CD14-positive monocyte (primary cell): Measurements from ENCODE around the gene TEDC1. TPM values are rescaled to one million over a fixed set of nuclear protein-coding genes. Genes with fewer than 3 reads are reported as not detected.

Source experiments
- DNase-seq, 3 donors: peaks; one replicate each; pipeline ENCODE4 v3.0.0-alpha.2; 2011 to 2022
- H2AFZ ChIP-seq: 2 replicates; pipeline ENCODE4 v1.6.0; 2012; ENCODE audit warnings: mild to moderate bottlenecking, low read depth, low read length, inconsistent platforms; ENCODE audit not compliant: insufficient read depth, poor library complexity, severe bottlenecking
- H3K27ac ChIP-seq, 2 donors: 1 replicate in 1 of 2; 2 replicates in 1 of 2; pipeline ENCODE4 v1.5.1; 2012 to 2013; ENCODE audit warnings: low read length in 2 of 2, control low read depth in 1 of 2, inconsistent platforms in 1 of 2, low read depth in 1 of 2, mild to moderate bottlenecking in 1 of 2
- H3K27me3 ChIP-seq, 2 donors: one replicate each; pipeline versions ENCODE4 v1.6.0 to v1.6.1; 2011 to 2013; ENCODE audit warnings: low read length in 2 of 2; ENCODE audit not compliant: control insufficient read depth in 2 of 2, insufficient read depth in 2 of 2
- H3K36me3 ChIP-seq, 2 donors: replicated peaks in 1 of 2; 1 replicate in 1 of 2; 2 replicates in 1 of 2; pipeline versions ENCODE4 v1.5.1 to v1.6.1; 2012 to 2013; ENCODE audit warnings: low read length in 2 of 2, control low read depth in 1 of 2, inconsistent platforms in 1 of 2, mild to moderate bottlenecking in 1 of 2; ENCODE audit not compliant: insufficient read depth in 2 of 2, control insufficient read depth in 1 of 2
- H3K4me1 ChIP-seq, 2 donors: 1 replicate in 1 of 2; 2 replicates in 1 of 2; pipeline versions ENCODE4 v1.5.1 to v1.6.1; 2012 to 2013; ENCODE audit warnings: low read length in 2 of 2, control low read depth in 1 of 2, inconsistent platforms in 1 of 2, mild to moderate bottlenecking in 1 of 2, moderate library complexity in 1 of 2; ENCODE audit not compliant: insufficient read depth in 2 of 2, control insufficient read depth in 1 of 2
- H3K4me2 ChIP-seq: replicated peaks from 2 replicates; pipeline ENCODE3; 2012; ENCODE audit warnings: low read length, moderate library complexity, mild to moderate bottlenecking; ENCODE audit not compliant: poor library complexity, severe bottlenecking; ENCODE audit errors: extremely low read depth
- H3K4me3 ChIP-seq, 3 experiments: fragments of 200-600 bp in 1 of 3; sonication (generic) in 1 of 3; replicated peaks in 1 of 3; 1 replicate in 2 of 3; 2 replicates in 1 of 3; pipeline ENCODE4 v1.5.1; 2011 to 2013; ENCODE audit warnings: low read length in 3 of 3, mild to moderate bottlenecking in 3 of 3, control low read depth in 2 of 3, low read depth in 2 of 3, inconsistent platforms in 1 of 3, moderate library complexity in 1 of 3
- H3K79me2 ChIP-seq: 2 replicates; pipeline ENCODE4 v1.6.0; 2012; ENCODE audit warnings: mild to moderate bottlenecking, control low read depth, inconsistent platforms, low read length, moderate library complexity; ENCODE audit not compliant: insufficient read depth
- H3K9ac ChIP-seq: 2 replicates; pipeline ENCODE4 v1.6.0; 2017; ENCODE audit warnings: low read length, mild to moderate bottlenecking; ENCODE audit not compliant: insufficient read depth, poor library complexity, severe bottlenecking
- H3K9me3 ChIP-seq, 2 donors: replicated peaks in 1 of 2; 1 replicate in 1 of 2; 2 replicates in 1 of 2; pipeline versions ENCODE4 v1.5.1 to v1.6.1; 2012 to 2013; ENCODE audit warnings: low read length in 2 of 2, control low read depth in 1 of 2; ENCODE audit not compliant: control insufficient read depth in 1 of 2, insufficient read depth in 1 of 2
- H4K20me1 ChIP-seq: 2 replicates; pipeline ENCODE4 v1.6.0; 2012; ENCODE audit warnings: mild to moderate bottlenecking, low read length, control low read depth, moderate library complexity; ENCODE audit not compliant: insufficient read depth
- H3K27ac Mint-ChIP-seq, 7 donors: one replicate each; pipeline ENCODE4 v1.8.0; 2020; ENCODE audit warnings: mild to moderate bottlenecking in 7 of 7, mixed read lengths in 7 of 7, moderate library complexity in 6 of 7, inconsistent platforms in 2 of 7
- H3K27me3 Mint-ChIP-seq, 3 donors: one replicate each; pipeline ENCODE4 v1.8.0; 2021 to 2022; ENCODE audit warnings: low read depth in 3 of 3, mild to moderate bottlenecking in 3 of 3, mixed read lengths in 3 of 3, moderate library complexity in 3 of 3, inconsistent platforms in 1 of 3
- H3K36me3 Mint-ChIP-seq, 2 donors: one replicate each; pipeline ENCODE4 v1.8.0; 2020; ENCODE audit warnings: mixed read lengths in 2 of 2, inconsistent platforms in 1 of 2, mild to moderate bottlenecking in 1 of 2
- H3K4me1 Mint-ChIP-seq: one replicate; pipeline ENCODE4 v1.8.0; 2020; ENCODE audit warnings: mild to moderate bottlenecking, mixed read lengths
- H3K4me3 Mint-ChIP-seq, 2 donors: one replicate each; pipeline ENCODE4 v1.8.0; 2020; ENCODE audit warnings: mild to moderate bottlenecking in 2 of 2, mixed read lengths in 2 of 2, moderate library complexity in 1 of 2
- H3K9me3 Mint-ChIP-seq, 7 donors: one replicate each; pipeline ENCODE4 v1.8.0; 2020 to 2022; ENCODE audit warnings: mixed read lengths in 7 of 7, mild to moderate bottlenecking in 6 of 7, moderate library complexity in 6 of 7, inconsistent platforms in 2 of 7
- CTCF ChIP-seq: fragments of 200-600 bp; IDR thresholded peaks from one replicate; pipeline ENCODE4 v1.8.0; 2022; ENCODE audit warnings: antibody characterized with exemption, mild to moderate bottlenecking
- WGBS: methylation state at CpG from one replicate; pipeline ENCODE4 v1.1.5; 2013; ENCODE audit warnings: missing lambda C conversion rate; ENCODE audit not compliant: insufficient coverage; 5-methylcytosine and 5-hydroxymethylcytosine counted together
- intact Hi-C, 2 donors: fragments of 100-400 bp; cut with micrococcal nuclease; formaldehyde crosslinking; loops; one replicate each; pipeline versions ENCODE4 v1.15.0 to v1.15.1; 2023
- polyA plus RNA-seq, 3 donors: library from polyadenylated mRNA; depleted of rRNA in 1 of 3; unstranded in 2 of 3; stranded (reverse) in 1 of 3; fragments of 300-500 nt in 2 of 3; fragments of >200 nt in 1 of 3; fragmentation: Illumina TruSeq in 2 of 3; gene quantifications; 1 replicate in 2 of 3; 2 replicates in 1 of 3; pipeline ENCODE4 v1.2.3, GENCODE V29; 2012 to 2021

Gene TEDC1
- polyA plus RNA-seq, 3 donors, result 7.8 to 23.4 (median 9.0) TPM

- Histone ChIP-seq H3K9me3 (no peaks in the 10 kb centered on the region), H3K4me3 (peak within 1 kb of the TSS; percentile 58 to 89 (median 72)), H3K9ac (peak within 1 kb of the TSS; percentile 95), H3K27ac (peak within 1 kb of the TSS; percentile 79 to 94), H2AFZ (peak within 1 kb of the TSS; percentile 50), H3K79me2 (no peaks in the 10 kb centered on the region), H3K36me3 (peaks cover 0 to 3% of the 10 kb centered on the region in 2 donors), H3K4me2 (peak within 1 kb of the TSS; percentile 82), H3K4me1 (peaks cover 69 to 81% of the 10 kb centered on the region in 2 donors), H4K20me1 (peaks cover 13% of the 10 kb centered on the region), H3K27me3 (peaks cover 2 to 39% of the 10 kb centered on the region in 2 donors)
- WGBS, result 8% methylated on average over 55 of the region's 56 CpGs
- H3K4me3 Mint-ChIP-seq, result peak within 1 kb of the TSS; percentile 80 to 87
- DNase-seq, result peak in 2 of 3 donors; percentile 14 to 53
- peaks cover 55% of the 10 kb centered on the region for H3K4me1 Mint-ChIP-seq
- intact Hi-C loops, result loop anchor here in 1 of 2 donors (10.0 kb wide), 1 partner anchor 422 kb away; the partner anchor contains the start of gene GPR132
- peak; percentile 6 for TF ChIP-seq CTCF
- H3K27ac Mint-ChIP-seq, result peak within 1 kb of the TSS; percentile 67 to 94 (median 91)
- peaks cover 31 to 53% (median 34%) of the 10 kb centered on the region in 3 donors for H3K27me3 Mint-ChIP-seq
- H3K9me3 Mint-ChIP-seq, result peaks cover 0 to 6% (median 2%) of the 10 kb centered on the region in 7 donors
- peaks cover 5 to 12% of the 10 kb centered on the region in 2 donors for H3K36me3 Mint-ChIP-seq
Observed at GRCh38 chr14:105486163-105486973, 4.7 kb upstream of the TEDC1 start, which contains the start of gene CRIP1. Gene CRIP1, plus strand, starts transcription at chr14:105486886. Its CDS starts 374 bp downstream, at chr14:105487260.

- Mint-ChIP-seq H3K27ac (peak overlapping the region in 6 of 7 donors; percentile 67 to 94 (median 92)), H3K4me1 (peaks cover 54% of the 10 kb centered on the region), H3K36me3 (peaks cover 5 to 12% of the 10 kb centered on the region in 2 donors), H3K27me3 (peaks cover 30 to 49% (median 36%) of the 10 kb centered on the region in 3 donors), H3K9me3 (peaks cover 0 to 6% (median 3%) of the 10 kb centered on the region in 7 donors), H3K4me3 (peak overlapping the region; percentile 80 to 87)
- 2% methylated on average over 45 of the region's 45 CpGs for WGBS
- Histone ChIP-seq H4K20me1 (peaks cover 17% of the 10 kb centered on the region), H3K9me3 (no peaks in the 10 kb centered on the region), H3K36me3 (peaks cover 0 to 3% of the 10 kb centered on the region in 2 donors), H3K27me3 (peaks cover 2 to 39% of the 10 kb centered on the region in 2 donors), H2AFZ (peak overlapping the region; percentile 50), H3K4me3 (peak overlapping the region; percentile 58 to 89 (median 72)), H3K27ac (peak overlapping the region; percentile 79 to 94), H3K79me2 (peaks cover 4% of the 10 kb centered on the region), H3K4me2 (peak overlapping the region; percentile 82), H3K4me1 (peaks cover 70 to 83% of the 10 kb centered on the region in 2 donors), H3K9ac (peak overlapping the region; percentile 95)
- intact Hi-C loops, result loop anchor here in 1 of 2 donors (10.0 kb wide), 1 partner anchor 422 kb away; the partner anchor contains the start of gene GPR132
- DNase-seq, result peak in 2 of 3 donors; percentile 49 to 60
- no peak for TF ChIP-seq CTCF
Observed at GRCh38 chr14:105486974-105487448, 4.0 kb upstream of the TEDC1 start.
